ENCODE measurements around the gene LRRC7.

The LRRC7 gene

DNA sequence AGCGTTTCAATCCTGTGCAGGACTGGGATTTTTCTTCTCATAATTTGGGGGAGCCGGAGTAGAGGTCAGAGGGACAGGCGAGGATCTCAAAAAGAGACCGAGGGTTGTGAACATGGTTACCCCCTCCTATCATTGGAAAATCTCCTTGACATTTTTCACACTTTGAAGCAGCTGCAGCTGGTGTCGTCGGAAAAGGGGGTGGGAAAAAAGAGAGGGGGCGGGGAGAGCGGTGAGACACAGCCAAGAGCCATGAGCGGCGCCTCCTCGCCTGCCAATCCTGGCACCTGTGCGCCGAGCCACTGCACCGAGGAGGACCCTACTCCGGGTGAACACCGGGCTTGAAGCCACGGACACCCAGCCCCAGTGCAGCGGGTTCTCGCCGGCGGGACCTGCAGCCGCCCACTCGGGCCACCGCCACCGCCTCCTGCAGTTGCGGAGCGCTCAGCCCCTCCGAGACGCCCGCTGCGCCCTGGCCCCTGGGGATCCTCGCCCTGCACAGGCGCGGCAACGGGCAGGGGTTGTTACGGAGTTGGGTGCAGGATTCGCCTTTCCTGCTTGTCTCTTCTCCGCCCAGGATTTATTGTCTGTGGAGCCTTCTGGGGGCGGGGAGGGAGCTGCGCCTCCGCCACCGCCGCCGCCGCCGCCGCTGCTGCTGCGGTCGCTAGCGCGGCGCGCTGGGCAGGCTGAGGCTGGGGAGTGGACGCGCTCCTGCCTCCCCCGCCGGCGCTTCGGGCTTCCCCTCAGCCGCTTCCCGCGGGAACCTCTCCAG is at the start of gene LRRC7:
Gene LRRC7 (plus strand): TSS at position 271 of the 769 bp plus-strand sequence. CDS start 718 bp downstream, outside the sequence.
- no peak for DNase-seq

DNA sequence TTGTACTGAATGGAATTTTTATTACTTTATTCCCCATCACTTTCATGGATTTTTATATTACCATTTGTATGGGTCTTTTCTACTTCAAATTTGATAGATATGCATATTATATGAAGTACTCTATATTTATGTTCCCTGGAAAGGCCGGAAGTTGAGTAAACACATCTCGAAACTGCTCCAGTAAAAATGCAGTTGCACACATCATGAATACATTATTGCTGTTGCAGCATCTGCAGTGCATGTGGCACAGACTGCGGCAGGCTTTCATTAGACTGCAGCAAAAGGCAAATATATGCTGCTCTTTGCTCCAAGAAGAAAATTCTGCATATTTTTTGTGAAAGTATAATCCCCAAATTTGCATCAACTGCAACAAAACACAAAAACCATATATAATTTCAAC is 48.7 kb upstream of the LRRC7 start:
- no peak for DNase-seq

GRCh38 chr1:69520326-69520725 is 47.4 kb upstream of the LRRC7 start:
- no peak for DNase-seq

DNA sequence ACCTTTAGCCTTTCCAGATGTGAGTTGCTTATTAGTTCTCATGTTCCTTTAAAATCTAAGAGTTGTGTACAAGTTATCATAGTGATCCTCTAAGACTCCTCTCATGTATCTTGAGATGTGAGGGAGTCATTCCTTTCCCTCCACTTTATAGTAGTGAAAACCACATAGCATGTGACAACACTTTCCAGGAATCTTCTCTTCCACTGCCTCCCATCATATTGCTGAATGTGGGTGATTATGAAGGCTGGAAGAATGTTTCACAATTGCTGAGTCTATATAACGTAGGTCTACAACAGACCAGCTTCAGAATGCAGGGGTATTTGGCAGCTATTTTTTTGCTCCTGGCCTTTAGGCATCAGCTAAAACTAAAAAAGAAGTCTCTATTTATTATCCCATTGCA is 44.7 kb upstream of the LRRC7 start:
- DNase-seq, result no peak

- no peak for DNase-seq
These were observed 44.3 kb upstream of the LRRC7 start for GRCh38 chr1:69523461-69523860.

- DNase-seq, result no peak
These were observed 43.7 kb upstream of the LRRC7 start for GRCh38 chr1:69524015-69524414.

GRCh38 chr1:69527273-69527672 is 40.4 kb upstream of the LRRC7 start:
- DNase-seq, result no peak

DNA sequence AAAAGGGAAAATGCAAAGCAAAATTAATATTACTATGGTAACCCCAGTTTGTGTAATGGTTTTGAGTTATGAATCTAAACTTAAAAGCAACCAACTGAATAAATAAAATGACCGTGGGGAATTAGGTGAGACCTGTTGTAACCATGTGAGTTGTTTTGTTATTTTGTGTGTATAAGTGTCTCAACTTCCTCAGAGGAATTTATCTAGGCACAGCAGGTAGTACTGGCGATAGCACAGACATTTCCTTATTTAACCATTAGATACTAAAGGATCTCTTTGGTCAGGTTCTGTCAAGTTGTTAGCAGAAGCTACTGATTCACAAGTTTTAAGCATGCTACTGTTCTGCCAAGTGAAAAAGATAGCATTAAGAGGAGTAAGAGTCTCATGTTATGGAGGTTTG is 39.3 kb upstream of the LRRC7 start:
- no peak for DNase-seq

DNA sequence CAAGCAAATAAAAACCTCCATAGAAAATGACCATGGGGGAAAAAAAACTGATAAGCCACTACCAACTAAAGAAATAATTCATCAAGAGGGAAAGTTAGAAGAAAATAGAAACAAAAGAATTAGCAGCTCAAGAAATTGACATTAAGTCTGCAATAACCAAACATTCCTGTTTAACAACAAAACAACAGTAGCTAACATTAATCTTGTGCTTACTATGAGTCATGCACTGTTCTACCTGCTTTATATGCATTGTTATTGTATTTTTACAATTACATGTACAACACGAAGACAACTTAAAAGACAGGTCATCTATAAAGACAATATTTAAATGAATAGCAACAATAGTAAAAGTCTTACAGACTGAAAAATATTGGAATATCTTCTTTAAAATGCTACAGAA is 34.4 kb upstream of the LRRC7 start:
- DNase-seq, result no peak

DNA sequence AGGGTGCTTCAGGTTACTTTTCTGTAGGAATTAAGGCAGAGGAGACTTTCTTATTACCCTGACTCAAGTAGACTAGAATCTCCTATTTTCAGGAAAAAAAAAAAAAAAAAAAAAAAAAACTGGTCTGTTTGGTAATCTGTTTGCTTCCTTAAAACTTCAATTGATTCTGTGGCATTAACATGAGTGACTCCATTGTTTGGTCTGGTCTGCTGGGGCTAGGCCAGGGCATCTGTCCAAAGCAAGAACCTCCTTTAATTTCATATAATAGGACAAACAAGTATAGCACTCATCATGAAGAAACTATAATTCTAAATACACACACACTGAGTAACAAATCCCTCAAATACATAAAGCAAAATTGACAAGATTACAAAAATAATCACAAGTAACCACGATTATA is 32.9 kb upstream of the LRRC7 start:
- no peak for DNase-seq

DNA sequence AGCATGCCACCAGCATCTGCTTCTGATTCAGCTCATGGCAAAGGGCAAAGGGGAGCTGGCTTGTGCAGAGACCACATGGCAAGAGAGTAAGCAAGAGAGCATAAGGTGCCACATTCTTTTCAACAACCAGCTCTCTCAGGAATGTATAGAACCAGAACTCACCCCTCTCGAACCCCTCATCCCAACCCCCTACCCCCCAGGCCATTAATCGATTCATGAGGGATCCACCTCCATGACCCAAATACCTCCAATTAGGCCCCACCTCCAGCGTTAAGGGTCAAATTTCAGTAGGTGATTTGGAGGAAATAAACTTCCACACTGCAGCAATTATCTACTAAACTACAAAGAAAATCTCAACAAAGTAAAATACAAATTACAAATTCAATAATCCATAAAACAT is 32.2 kb upstream of the LRRC7 start:
- no peak for DNase-seq

GRCh38 chr1:69540052-69540451 is 27.7 kb upstream of the LRRC7 start:
- no peak for DNase-seq

DNA sequence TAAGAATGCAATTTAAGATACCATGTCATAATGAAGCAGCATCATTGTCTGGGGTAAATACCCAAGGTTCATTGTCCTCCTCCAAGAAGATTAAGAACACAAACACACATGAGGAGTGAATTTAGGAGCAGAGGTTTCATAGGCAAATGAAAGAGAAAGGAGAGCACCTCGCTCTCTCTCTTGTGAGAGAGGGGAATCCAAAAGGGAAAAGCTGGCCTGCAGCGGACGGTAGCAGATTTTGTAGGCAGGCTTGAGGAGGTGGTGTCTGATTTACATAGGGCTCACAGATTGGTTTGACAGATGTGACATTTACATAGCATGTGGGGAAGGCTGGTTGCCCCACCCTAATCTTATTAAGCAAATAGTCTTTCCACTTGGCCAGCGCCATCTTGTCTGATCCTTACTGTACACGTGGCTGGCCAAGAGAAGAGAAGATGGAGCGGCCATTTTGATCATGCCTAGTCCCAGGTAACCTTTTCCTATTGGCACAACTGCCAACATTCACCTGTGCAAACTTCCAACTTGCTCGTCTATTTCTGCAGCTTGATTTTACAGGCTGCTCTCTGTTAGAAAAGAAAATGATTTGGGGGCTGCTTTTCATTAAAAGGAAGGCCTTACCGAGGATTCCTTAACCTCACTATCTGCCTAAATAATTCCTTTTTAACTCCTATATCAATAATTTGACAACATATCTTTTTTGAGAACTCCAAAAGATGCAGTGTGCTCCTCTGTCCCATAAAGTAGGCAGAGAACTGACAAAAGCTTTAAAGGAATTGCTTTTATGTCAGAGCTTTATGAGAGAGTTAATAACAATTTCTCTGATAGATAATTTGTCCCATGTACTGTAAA is 16.0 kb upstream of the LRRC7 start:
- DNase-seq, result no peak

DNA sequence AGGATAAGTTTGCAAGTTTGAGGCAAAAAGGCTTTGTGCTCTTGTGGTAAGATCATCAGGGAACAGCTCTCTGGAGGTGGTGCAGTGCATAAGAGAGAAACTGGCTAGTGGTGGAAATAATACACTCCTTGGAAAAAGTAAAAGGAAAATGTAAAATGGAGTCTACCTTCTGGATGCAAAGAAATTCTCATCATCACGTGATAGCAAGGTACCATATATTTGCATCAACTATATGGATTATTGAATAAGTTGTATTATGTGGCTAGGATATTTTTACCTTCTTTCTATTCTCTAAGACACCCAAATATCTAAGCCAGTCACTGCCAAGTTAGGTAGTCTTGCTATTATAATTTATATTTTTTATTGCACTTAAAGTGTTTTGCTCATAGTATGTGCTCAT is 14.0 kb upstream of the LRRC7 start:
- no peak for DNase-seq

GRCh38 chr1:69568421-69569174 is 876 bp downstream of the LRRC7 start:
- DNase-seq, result no peak

- no peak for DNase-seq
These were observed 1.4 kb downstream of the LRRC7 start for GRCh38 chr1:69569175-69569541.

- DNase-seq, result no peak
These were observed 2.0 kb downstream of the LRRC7 start for GRCh38 chr1:69569576-69570328.

DNA sequence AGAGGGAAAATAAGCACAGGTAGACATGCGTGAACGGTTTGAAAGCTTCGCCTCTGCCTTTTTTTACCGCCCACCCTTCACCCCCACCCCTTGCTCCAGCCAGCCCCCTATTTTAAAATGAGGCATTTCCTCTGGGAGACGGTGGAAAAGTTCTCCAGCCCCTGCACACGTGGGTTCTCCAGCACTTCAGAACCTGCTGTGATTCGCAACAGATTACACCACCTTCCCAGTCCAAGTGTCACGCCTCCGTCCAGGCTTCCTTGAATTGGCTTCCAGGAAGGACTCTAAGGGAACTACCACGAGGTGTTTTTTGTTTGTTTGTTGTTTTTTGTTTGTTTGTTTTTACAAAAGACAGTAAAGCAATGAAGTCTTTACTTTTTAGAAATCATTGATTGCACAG is 2.6 kb downstream of the LRRC7 start:
- no peak for DNase-seq

DNA sequence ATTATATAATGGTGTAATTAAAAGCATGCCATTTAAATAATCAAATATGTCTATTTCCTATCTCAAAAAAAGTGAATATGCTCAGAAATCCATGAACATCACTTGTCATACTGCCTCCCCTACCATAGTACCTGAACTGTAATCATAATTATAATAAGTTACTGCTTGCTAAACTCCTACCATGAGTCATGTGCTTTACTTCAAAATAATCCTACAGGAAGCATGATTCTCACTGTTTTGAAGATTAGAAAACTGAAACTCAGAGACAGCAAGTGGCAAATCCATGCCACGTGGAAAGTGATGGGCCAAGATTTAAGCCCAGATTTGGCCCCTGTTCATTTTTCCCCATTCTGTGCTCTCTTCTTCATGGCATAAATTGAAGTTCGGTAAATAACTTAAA is 5.2 kb downstream of the LRRC7 start:
- no peak for DNase-seq

GRCh38 chr1:69573911-69574310 is 6.2 kb downstream of the LRRC7 start:
- no peak for DNase-seq

DNA sequence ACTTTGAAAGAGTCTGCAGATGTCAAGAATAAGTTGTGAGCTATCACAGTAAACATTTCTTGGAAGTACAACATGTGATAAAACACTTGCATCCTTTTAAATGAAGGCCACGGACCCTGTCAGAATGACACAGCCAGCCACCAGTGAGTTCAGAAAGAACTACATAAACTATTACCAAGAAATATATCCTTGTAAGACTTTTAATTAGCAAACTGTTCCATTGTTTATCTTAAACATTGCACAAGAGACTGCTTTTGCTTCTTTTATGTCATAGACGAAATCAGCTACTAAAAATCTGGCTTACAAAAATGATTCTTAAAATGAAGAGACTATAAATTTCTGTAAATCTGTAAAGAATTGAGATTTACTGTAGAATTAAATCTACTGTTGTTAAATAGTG is 17.9 kb downstream of the LRRC7 start:
- no peak for DNase-seq

DNA sequence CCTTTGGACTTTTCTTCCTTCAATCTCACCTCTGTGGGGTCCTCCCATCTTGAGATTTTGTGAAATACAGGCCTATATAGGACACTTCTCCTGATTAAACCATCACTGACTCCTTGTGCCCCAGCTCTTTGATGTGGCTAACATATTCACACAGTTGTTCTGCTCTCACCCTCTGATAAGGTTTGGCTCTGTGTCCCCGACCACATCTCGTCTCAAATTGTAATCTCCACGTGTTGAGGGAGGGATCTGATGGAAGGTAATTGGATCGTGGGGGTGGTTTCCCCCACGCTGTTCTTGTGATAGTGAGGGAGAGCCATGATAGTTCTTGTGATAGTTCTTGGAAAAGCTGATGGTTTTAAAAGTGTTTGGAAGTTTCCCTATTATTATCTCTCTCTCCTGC is 19.7 kb downstream of the LRRC7 start:
- no peak for DNase-seq

GRCh38 chr1:69589799-69590198 is 22.1 kb downstream of the LRRC7 start:
- no peak for DNase-seq
